PC-9 (cell line): ENCODE measurements around the gene INTS12. TPM values are rescaled to one million over a fixed set of nuclear protein-coding genes. Genes with fewer than 3 reads are reported as not detected.

Source experiments
- BruUV-seq: library from RNA; stranded (reverse); fragments of 400-500 nt; replicated peaks from 2 replicates; lab custom pipeline; 2021; lab: Mats Ljungman, UMichigan
- CTCF ChIA-PET: fragments of 300-600 bp; sonication (Branson Sonifier 250); formaldehyde crosslinking; loops from one replicate; lab custom pipeline; 2022; ENCODE audit warnings: antibody characterized with exemption; lab: Charles Lee
- POLR2A ChIA-PET: fragments of 300-600 bp; sonication (Branson Sonifier 250); formaldehyde crosslinking; loops from one replicate; lab custom pipeline; 2022; ENCODE audit warnings: antibody characterized with exemption; ENCODE audit not compliant: unreplicated experiment; lab: Charles Lee
- DNase-seq, 2 experiments: peaks; one replicate each; pipeline versions ENCODE4 v3.0.0 to v3.0.0-alpha.2; 2015 to 2022; ENCODE audit warnings: mixed read lengths in 1 of 2
- H2AFZ ChIP-seq: fragments of 200-600 bp; sonication (generic); 2 replicates; pipeline ENCODE4 v1.8.1; 2017; ENCODE audit warnings: antibody characterized with exemption
- H3F3A ChIP-seq: fragments of 200-600 bp; sonication (generic); 2 replicates; pipeline ENCODE4 v1.8.1; 2017; ENCODE audit warnings: antibody characterized with exemption, mild to moderate bottlenecking, low read depth; ENCODE audit not compliant: insufficient read depth
- H3K27ac ChIP-seq: fragments of 200-600 bp; sonication (generic); 2 replicates; pipeline ENCODE4 v1.6.1; 2016; ENCODE audit warnings: mixed run types
- H3K27me3 ChIP-seq: fragments of 200-600 bp; sonication (generic); 2 replicates; pipeline ENCODE4 v1.6.1; 2016; ENCODE audit warnings: low read depth, mixed run types; ENCODE audit not compliant: insufficient read depth
- H3K36me3 ChIP-seq: fragments of 200-600 bp; sonication (generic); 2 replicates; pipeline ENCODE4 v1.6.1; 2016; ENCODE audit warnings: low read depth, mixed run types
- H3K4me1 ChIP-seq: fragments of 200-600 bp; sonication (generic); replicated peaks from 2 replicates; pipeline ENCODE4 v1.6.1; 2016; ENCODE audit warnings: mixed run types; ENCODE audit not compliant: insufficient read depth
- H3K4me2 ChIP-seq: fragments of 200-600 bp; sonication (generic); 2 replicates; pipeline ENCODE4 v1.6.1; 2017; ENCODE audit warnings: mixed run types
- H3K4me3 ChIP-seq: fragments of 200-600 bp; sonication (generic); 2 replicates; pipeline ENCODE4 v1.6.1; 2016; ENCODE audit warnings: mixed run types
- H3K79me2 ChIP-seq: fragments of 200-600 bp; sonication (generic); 2 replicates; pipeline ENCODE4 v1.6.1; 2017; ENCODE audit warnings: low read depth, mixed run types
- H3K9me2 ChIP-seq: fragments of 200-600 bp; sonication (generic); 2 replicates; pipeline ENCODE4 v1.8.1; 2017; ENCODE audit warnings: mild to moderate bottlenecking; ENCODE audit not compliant: insufficient read depth
- H3K9me3 ChIP-seq: fragments of 200-600 bp; sonication (generic); 2 replicates; pipeline ENCODE4 v1.8.1; 2016; ENCODE audit warnings: low read depth; ENCODE audit not compliant: insufficient read depth
- H4K20me1 ChIP-seq: fragments of 200-600 bp; sonication (generic); 2 replicates; pipeline ENCODE4 v1.8.1; 2017; ENCODE audit not compliant: insufficient read depth
- CTCF ChIP-seq: fragments of 200-600 bp; sonication (generic); conservative IDR thresholded peaks from 2 replicates; pipeline ENCODE4 v1.6.1; 2017; ENCODE audit warnings: mixed run types, antibody characterized with exemption, mild to moderate bottlenecking, moderate library complexity
- EZH2 ChIP-seq: fragments of 200-600 bp; sonication (generic); IDR thresholded peaks from 2 replicates; pipeline ENCODE4 v1.8.0; 2017; ENCODE audit warnings: antibody characterized with exemption, low read depth
- intact Hi-C: fragments of 100-400 bp; cut with micrococcal nuclease; formaldehyde crosslinking; loops from one replicate; pipeline ENCODE4 v1.10.0; 2022; ENCODE audit not compliant: unreplicated experiment
- total RNA-seq: library from RNA; stranded (reverse); gene quantifications from 2 replicates; pipeline ENCODE4 v1.2.3, GENCODE V29; 2021

The INTS12 gene
- total RNA-seq, 1 experiment from 2014 or later, result 10.3 TPM

DNA sequence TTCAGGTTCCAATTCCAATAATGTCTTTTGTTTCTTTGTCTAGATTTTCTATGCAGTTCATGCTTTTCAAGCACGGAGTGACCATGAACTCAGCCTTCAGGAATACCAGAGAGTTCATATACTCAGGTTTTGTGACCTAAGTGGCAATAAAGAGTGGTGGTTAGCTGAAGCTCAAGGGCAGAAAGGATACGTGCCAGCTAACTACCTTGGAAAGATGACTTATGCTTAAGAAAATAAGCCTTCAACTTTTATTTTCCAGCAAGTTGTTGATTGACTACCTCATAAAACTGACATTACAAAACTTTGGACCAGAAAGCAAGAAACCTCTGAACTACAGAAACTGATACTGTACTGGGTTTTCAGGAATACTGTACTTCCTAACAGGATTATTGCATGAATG lies 30.8 kb downstream of the INTS12 start:
- no peak overlapping the region for H2AFZ ChIP-seq
- peaks cover 7% of the 10 kb centered on the region for H3K4me1 ChIP-seq
- H4K20me1 ChIP-seq, result no peaks in the 10 kb centered on the region
- H3K27me3 ChIP-seq, result no peaks in the 10 kb centered on the region
- no peak overlapping the region for H3K27ac ChIP-seq
- ChIA-PET POLR2A (no interaction called here), CTCF (no interaction called here)
- H3K4me3 ChIP-seq, result no peak overlapping the region
- intact Hi-C loops, result no loop called here
- no peaks in the 10 kb centered on the region for H3K36me3 ChIP-seq
- H3K9me2 ChIP-seq, result no peaks in the 10 kb centered on the region
- H3K4me2 ChIP-seq, result no peak overlapping the region
- no peaks in the 10 kb centered on the region for H3K9me3 ChIP-seq
- H3K79me2 ChIP-seq, result no peaks in the 10 kb centered on the region
- BruUV-seq, result no TSS peak
- no peak for DNase-seq
- H3F3A ChIP-seq, result peaks cover 3% of the 10 kb centered on the region
- TF ChIP-seq EZH2, result no peak
- no peak for TF ChIP-seq CTCF

DNA sequence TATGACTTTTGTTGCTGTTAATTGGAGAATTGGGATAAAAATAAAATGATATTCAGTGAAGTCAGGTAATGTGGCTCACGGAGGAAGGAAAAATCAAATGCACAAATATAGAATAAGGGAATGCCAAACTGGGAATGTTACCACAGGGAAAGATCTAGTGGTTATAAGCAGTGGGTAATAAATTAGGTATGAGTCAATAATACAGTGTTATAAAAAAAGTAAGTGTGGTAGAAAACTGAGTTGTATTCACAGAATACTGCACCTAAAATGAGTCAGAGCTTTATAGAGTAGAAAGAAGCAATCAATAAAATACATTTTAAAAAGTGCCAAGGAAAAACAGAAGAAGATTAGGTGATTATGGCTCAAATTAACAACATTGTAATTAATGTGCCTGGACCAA lies 34.5 kb downstream of the INTS12 start:
- Histone ChIP-seq H2AFZ (no peak overlapping the region), H3K79me2 (no peaks in the 10 kb centered on the region), H3K4me1 (0 out of 2 replicates have a peak, but pooled peaks cover 3% of the 10 kb centered on the region), H3K27ac (no peak overlapping the region), H3K4me2 (no peak overlapping the region), H3K36me3 (no peaks in the 10 kb centered on the region), H4K20me1 (no peaks in the 10 kb centered on the region), H3K4me3 (no peak overlapping the region), H3K27me3 (no peaks in the 10 kb centered on the region), H3K9me3 (no peaks in the 10 kb centered on the region), H3K9me2 (no peaks in the 10 kb centered on the region), H3F3A (no peaks in the 10 kb centered on the region)
- BruUV-seq, result no TSS peak
- DNase-seq, result no peak
- TF ChIP-seq CTCF (no peak), EZH2 (no peak)
- ChIA-PET POLR2A (no interaction called here), CTCF (no interaction called here)
- intact Hi-C loops, result no loop called here

DNA sequence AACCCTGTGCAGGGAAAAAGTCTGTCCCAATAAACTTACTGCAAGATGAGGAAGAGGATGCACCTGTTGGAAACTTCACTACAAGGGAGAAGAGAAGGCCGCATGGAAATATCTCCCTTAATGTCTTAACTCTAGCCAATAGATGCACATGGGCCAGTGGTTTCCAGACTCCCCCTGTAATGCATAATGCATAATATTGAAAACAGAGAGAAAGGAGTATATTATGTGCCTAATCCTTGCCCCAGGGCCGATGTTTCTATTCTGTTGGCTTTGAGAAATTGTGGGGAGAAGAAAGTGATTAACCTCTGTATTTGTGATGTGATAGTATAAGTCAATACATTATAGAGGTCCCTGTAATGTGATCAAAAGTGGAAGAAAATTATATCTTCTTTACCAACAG lies 37.2 kb downstream of the INTS12 start:
- Histone ChIP-seq H3K9me2 (no peaks in the 10 kb centered on the region), H2AFZ (no peak overlapping the region), H3K4me1 (no peaks in the 10 kb centered on the region), H3K79me2 (no peaks in the 10 kb centered on the region), H3K4me3 (no peak overlapping the region), H3K27ac (no peak overlapping the region), H3F3A (no peaks in the 10 kb centered on the region), H3K36me3 (no peaks in the 10 kb centered on the region), H3K9me3 (no peaks in the 10 kb centered on the region), H3K4me2 (no peak overlapping the region), H3K27me3 (no peaks in the 10 kb centered on the region), H4K20me1 (no peaks in the 10 kb centered on the region)
- POLR2A ChIA-PET, result no interaction called here
- TF ChIP-seq CTCF, result no peak
- no peak for TF ChIP-seq EZH2
- no peak for DNase-seq
- intact Hi-C loops, result no loop called here
- CTCF ChIA-PET, result no interaction called here
- no TSS peak for BruUV-seq
